HL-60/S4 (cell line): ENCODE measurements around the gene PTPRN2.
"Not testable (repeated sequence)": the region's sequence is repeated elsewhere in the genome, so short reads cannot be mapped to it uniquely, and the experiment has no call there.

Experiments used
- in situ Hi-C: fragments of 300-500 bp; cut with MboI; formaldehyde crosslinking; loops from 2 replicates; pipeline ENCODE4 v1.14.3; 2022; ENCODE audit warnings: low sequenced_read_pairs

PTPRN2 gene

GRCh38 chr7:158587162-158588084, at the start of gene PTPRN2:
TSS of gene PTPRN2 (minus strand) at chr7:158587823.
- in situ Hi-C loops = no loop called here

GRCh38 chr7:158633055-158633956, 45.7 kb upstream of the PTPRN2 start:
- in situ Hi-C loops = no loop called here

GRCh38 chr7:158631574-158632195, 44.1 kb upstream of the PTPRN2 start:
- in situ Hi-C loops = no loop called here

- in situ Hi-C loops = not testable (repeated sequence)
These were observed 38.7 kb upstream of the PTPRN2 start for GRCh38 chr7:158626289-158626688.

- in situ Hi-C loops = no loop called here
These were observed 35.6 kb upstream of the PTPRN2 start for GRCh38 chr7:158623241-158623640.

GRCh38 chr7:158620839-158621441, 33.3 kb upstream of the PTPRN2 start:
- in situ Hi-C loops = no loop called here

GRCh38 chr7:158620418-158620817, 32.8 kb upstream of the PTPRN2 start:
- in situ Hi-C loops = no loop called here

- in situ Hi-C loops = no loop called here
These were observed 31.1 kb upstream of the PTPRN2 start for GRCh38 chr7:158618745-158619140.

GRCh38 chr7:158617737-158618128, 30.1 kb upstream of the PTPRN2 start:
- in situ Hi-C loops = no loop called here

GRCh38 chr7:158616050-158616449, 28.4 kb upstream of the PTPRN2 start:
- in situ Hi-C loops = no loop called here

- in situ Hi-C loops = no loop called here
These were observed 27.1 kb upstream of the PTPRN2 start for GRCh38 chr7:158614700-158615099.

GRCh38 chr7:158613481-158613880, 25.9 kb upstream of the PTPRN2 start:
- in situ Hi-C loops = no loop called here

GRCh38 chr7:158612546-158612945, 24.9 kb upstream of the PTPRN2 start:
- in situ Hi-C loops = no loop called here

GRCh38 chr7:158611541-158611940, 23.9 kb upstream of the PTPRN2 start:
- in situ Hi-C loops = no loop called here

- in situ Hi-C loops = no loop called here
These were observed 21.8 kb upstream of the PTPRN2 start for GRCh38 chr7:158609313-158609974.

- in situ Hi-C loops = no loop called here
These were observed 19.9 kb upstream of the PTPRN2 start for GRCh38 chr7:158607563-158607962.

GRCh38 chr7:158606671-158607424, 19.2 kb upstream of the PTPRN2 start:
- in situ Hi-C loops = no loop called here

- in situ Hi-C loops = no loop called here
These were observed 18.5 kb upstream of the PTPRN2 start for GRCh38 chr7:158606129-158606528.
